Measurements from ENCODE around the gene FRMD4B.

Gene FRMD4B

DNA sequence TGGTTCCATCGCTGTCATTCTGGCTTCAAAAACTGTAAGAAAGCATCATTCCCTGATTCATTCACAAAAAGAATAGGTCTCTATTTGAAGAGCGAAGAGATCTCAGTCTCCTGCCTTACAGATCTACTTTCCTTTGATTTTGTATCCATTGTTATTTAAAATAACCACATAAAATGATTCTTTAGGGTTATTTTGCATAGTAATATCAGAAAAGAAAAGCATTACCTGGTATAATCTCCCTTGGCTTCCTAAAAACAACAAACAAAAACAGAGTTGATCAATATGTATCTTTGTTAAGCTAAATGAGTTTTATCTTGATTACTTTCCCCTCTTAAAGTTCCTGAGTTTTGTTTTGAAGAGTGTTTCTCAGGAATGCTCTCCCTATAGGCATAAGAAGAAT is 136.9 kb downstream of the FRMD4B start:
- Histone ChIP-seq H3K27me3 (ENCODE audit: insufficient read depth, poor library complexity, severe bottlenecking) (no peaks in the 10 kb centered on the region), H3K4me3 (replicated peaks; ENCODE audit: insufficient read depth, low read length) (no peak overlapping the region), H3K27ac (replicated peaks) (no peak overlapping the region)
- no peak for DNase-seq (ENCODE audit: low read depth in 1 of 2, low spot score in 1 of 2)
- TF ChIP-seq GABPA (IDR thresholded peaks at IDR 0.05; ENCODE audit: low read depth) (no peak), POLR2AphosphoS5 (IDR thresholded peaks at IDR 0.05; ENCODE audit: low read depth) (no peak), SPI1 (IDR thresholded peaks at IDR 0.05; ENCODE audit: borderline replicate concordance, low read depth) (no peak)

DNA sequence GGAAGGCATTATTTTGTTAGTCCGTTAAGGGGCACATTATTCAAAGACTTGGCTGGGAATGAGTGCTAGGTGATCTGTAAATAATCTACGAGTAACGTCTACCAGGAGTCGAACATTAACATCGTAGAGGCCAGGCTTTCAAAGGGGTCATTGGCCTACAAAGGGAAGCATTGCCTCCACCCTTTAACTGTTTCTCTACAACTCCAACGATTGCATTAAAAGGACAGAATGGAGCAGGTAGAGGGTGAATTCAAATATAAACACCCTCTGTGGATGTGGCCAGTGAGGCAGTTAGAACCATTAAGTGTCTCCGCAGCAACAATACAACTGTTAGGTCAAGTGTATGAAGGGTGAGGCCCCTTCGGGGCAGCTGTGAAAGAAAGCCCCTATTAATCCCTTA is 137.5 kb downstream of the FRMD4B start:
- TF ChIP-seq, protein P1, sequence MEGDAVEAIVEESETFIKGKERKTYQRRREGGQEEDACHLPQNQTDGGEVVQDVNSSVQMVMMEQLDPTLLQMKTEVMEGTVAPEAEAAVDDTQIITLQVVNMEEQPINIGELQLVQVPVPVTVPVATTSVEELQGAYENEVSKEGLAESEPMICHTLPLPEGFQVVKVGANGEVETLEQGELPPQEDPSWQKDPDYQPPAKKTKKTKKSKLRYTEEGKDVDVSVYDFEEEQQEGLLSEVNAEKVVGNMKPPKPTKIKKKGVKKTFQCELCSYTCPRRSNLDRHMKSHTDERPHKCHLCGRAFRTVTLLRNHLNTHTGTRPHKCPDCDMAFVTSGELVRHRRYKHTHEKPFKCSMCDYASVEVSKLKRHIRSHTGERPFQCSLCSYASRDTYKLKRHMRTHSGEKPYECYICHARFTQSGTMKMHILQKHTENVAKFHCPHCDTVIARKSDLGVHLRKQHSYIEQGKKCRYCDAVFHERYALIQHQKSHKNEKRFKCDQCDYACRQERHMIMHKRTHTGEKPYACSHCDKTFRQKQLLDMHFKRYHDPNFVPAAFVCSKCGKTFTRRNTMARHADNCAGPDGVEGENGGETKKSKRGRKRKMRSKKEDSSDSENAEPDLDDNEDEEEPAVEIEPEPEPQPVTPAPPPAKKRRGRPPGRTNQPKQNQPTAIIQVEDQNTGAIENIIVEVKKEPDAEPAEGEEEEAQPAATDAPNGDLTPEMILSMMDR (IDR thresholded peaks at IDR 0.05; ENCODE audit: insufficient read depth, low read length), result no peak
- no peak for TF ChIP-seq GABPA (IDR thresholded peaks at IDR 0.05; ENCODE audit: low read depth)
- TF ChIP-seq, protein P2, sequence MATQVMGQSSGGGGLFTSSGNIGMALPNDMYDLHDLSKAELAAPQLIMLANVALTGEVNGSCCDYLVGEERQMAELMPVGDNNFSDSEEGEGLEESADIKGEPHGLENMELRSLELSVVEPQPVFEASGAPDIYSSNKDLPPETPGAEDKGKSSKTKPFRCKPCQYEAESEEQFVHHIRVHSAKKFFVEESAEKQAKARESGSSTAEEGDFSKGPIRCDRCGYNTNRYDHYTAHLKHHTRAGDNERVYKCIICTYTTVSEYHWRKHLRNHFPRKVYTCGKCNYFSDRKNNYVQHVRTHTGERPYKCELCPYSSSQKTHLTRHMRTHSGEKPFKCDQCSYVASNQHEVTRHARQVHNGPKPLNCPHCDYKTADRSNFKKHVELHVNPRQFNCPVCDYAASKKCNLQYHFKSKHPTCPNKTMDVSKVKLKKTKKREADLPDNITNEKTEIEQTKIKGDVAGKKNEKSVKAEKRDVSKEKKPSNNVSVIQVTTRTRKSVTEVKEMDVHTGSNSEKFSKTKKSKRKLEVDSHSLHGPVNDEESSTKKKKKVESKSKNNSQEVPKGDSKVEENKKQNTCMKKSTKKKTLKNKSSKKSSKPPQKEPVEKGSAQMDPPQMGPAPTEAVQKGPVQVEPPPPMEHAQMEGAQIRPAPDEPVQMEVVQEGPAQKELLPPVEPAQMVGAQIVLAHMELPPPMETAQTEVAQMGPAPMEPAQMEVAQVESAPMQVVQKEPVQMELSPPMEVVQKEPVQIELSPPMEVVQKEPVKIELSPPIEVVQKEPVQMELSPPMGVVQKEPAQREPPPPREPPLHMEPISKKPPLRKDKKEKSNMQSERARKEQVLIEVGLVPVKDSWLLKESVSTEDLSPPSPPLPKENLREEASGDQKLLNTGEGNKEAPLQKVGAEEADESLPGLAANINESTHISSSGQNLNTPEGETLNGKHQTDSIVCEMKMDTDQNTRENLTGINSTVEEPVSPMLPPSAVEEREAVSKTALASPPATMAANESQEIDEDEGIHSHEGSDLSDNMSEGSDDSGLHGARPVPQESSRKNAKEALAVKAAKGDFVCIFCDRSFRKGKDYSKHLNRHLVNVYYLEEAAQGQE (IDR thresholded peaks at IDR 0.05; ENCODE audit: insufficient replicate concordance, low read depth), result no peak
- no peak for TF ChIP-seq POLR2AphosphoS5 (IDR thresholded peaks at IDR 0.05; ENCODE audit: low read depth)
- no peak for TF ChIP-seq SPI1 (IDR thresholded peaks at IDR 0.05; ENCODE audit: borderline replicate concordance, low read depth)
- no peaks in the 10 kb centered on the region for H3K27me3 ChIP-seq (ENCODE audit: insufficient read depth, poor library complexity, severe bottlenecking)

DNA sequence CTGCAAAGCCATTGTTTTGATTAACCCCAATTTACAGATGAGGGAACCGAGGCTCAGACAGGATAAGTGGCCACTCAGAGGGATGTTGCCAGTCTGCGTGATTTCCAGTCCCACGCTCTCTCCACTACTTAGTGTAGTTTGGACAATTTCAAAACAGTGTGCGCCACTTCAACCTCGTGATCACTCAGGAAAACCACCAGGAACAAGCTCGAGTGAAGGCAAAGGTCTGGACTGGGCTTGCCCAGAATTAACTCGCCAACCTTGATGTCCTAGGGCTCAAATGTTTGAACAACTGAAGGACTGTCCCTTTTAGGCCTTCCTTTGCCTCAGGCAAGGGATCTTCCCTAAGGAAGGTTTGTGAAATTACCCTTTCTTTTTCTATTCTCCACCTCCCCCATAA is 139.3 kb downstream of the FRMD4B start:
- no peak for TF ChIP-seq POLR2AphosphoS5 (IDR thresholded peaks at IDR 0.05; ENCODE audit: low read depth)
- no peaks in the 10 kb centered on the region for H3K27me3 ChIP-seq (ENCODE audit: insufficient read depth, poor library complexity, severe bottlenecking)
- no peak overlapping the region for H3K4me3 ChIP-seq (replicated peaks; ENCODE audit: insufficient read depth, low read length)
- no peak overlapping the region for H3K27ac ChIP-seq (replicated peaks)
- DNase-seq (ENCODE audit: low read depth in 1 of 2, low spot score in 1 of 2), result no peak

More for the DNA sequence above, 137.5 kb downstream of the FRMD4B start:
- H3K4me3 ChIP-seq (replicated peaks; ENCODE audit: insufficient read depth, low read length), result no peak overlapping the region
- no peak for DNase-seq (ENCODE audit: low read depth in 1 of 2, low spot score in 1 of 2)
- H3K27ac ChIP-seq (replicated peaks), result no peak overlapping the region

DNA sequence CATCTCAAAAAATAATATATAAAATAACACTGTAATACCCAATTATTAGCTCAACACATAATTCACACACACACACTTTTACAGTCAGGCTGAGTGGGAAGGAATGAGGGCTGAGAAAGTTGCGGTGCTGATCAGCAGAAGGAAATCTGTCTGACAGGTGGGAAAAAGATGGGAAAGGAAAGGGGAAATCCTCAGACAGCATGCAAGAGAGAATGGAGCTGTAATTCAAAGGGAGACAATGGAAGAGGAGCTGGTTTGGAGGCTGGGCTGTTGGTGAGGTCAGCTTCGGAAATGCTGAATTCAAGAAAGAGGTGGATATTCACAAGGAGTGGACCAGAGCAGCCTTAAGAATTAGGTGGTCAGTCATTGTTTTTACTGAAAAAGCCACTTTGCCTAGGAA is 141.8 kb downstream of the FRMD4B start:
- H3K4me3 ChIP-seq (replicated peaks; ENCODE audit: insufficient read depth, low read length), result no peak overlapping the region
- no peak for TF ChIP-seq SPI1 (IDR thresholded peaks at IDR 0.05; ENCODE audit: borderline replicate concordance, low read depth)
- TF ChIP-seq GABPA (IDR thresholded peaks at IDR 0.05; ENCODE audit: low read depth), result no peak
- no peak for TF ChIP-seq POLR2AphosphoS5 (IDR thresholded peaks at IDR 0.05; ENCODE audit: low read depth)
- TF ChIP-seq, protein P1 (IDR thresholded peaks at IDR 0.05; ENCODE audit: insufficient read depth, low read length), result no peak
- TF ChIP-seq, protein P2 (IDR thresholded peaks at IDR 0.05; ENCODE audit: insufficient replicate concordance, low read depth), result no peak
- H3K27ac ChIP-seq (replicated peaks), result no peak overlapping the region
- no peak for DNase-seq (ENCODE audit: low read depth in 1 of 2, low spot score in 1 of 2)
- no peaks in the 10 kb centered on the region for H3K27me3 ChIP-seq (ENCODE audit: insufficient read depth, poor library complexity, severe bottlenecking)

DNA sequence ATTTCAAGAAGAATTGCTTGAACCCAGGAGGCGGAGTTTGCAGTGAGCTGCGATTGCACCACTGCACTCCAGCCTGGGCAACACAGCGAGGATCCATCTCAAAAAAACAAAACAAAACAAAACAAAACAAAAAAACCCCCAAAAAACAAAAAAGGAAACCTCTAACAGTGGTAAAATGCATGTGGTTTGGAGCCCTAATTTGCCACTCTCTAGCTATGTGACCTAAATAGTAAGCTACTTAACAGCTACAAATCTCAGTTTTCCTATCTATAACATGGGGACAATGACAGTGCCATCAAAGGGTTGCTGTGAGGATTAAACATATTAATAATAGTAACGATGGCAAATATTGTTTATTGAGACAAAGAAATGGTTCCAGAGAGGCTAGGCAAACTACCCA is 144.1 kb downstream of the FRMD4B start:
- DNase-seq (ENCODE audit: low read depth in 1 of 2, low spot score in 1 of 2), result no peak
- TF ChIP-seq, protein P1 (IDR thresholded peaks at IDR 0.05; ENCODE audit: insufficient read depth, low read length), result no peak
- TF ChIP-seq GABPA (IDR thresholded peaks at IDR 0.05; ENCODE audit: low read depth) (no peak), SPI1 (IDR thresholded peaks at IDR 0.05; ENCODE audit: borderline replicate concordance, low read depth) (no peak)
- Histone ChIP-seq H3K27me3 (ENCODE audit: insufficient read depth, poor library complexity, severe bottlenecking) (no peaks in the 10 kb centered on the region), H3K4me3 (replicated peaks; ENCODE audit: insufficient read depth, low read length) (no peak overlapping the region), H3K27ac (replicated peaks) (no peak overlapping the region)
